SJCRH30 (cell line): ENCODE results near the gene NCAM2. TPM values are rescaled to one million over a fixed set of nuclear protein-coding genes. Genes with fewer than 3 reads are reported as not detected.

Source experiments
- DNase-seq, 2 experiments: peaks; one replicate each; pipeline ENCODE4 v3.0.0-alpha.2; 2015 to 2020
- H3K27ac ChIP-seq: fragments of 250-450 bp; sonication (Bioruptor Pico); 2 replicates; pipeline ENCODE4 v1.5.1; 2020; ENCODE audit warnings: mild to moderate bottlenecking, moderate library complexity
- H3K27me3 ChIP-seq: fragments of 250-450 bp; sonication (Bioruptor Pico); 2 replicates; pipeline ENCODE4 v1.5.1; 2020; ENCODE audit warnings: mild to moderate bottlenecking, moderate library complexity
- H3K36me3 ChIP-seq: fragments of 250-450 bp; sonication (Bioruptor Pico); 2 replicates; pipeline ENCODE4 v1.5.1; 2020; ENCODE audit warnings: mild to moderate bottlenecking, moderate library complexity
- H3K4me1 ChIP-seq: fragments of 250-450 bp; sonication (Bioruptor Pico); 2 replicates; pipeline ENCODE4 v1.5.1; 2020; ENCODE audit warnings: mild to moderate bottlenecking, moderate library complexity
- H3K4me3 ChIP-seq: fragments of 250-450 bp; sonication (Bioruptor Pico); 2 replicates; pipeline ENCODE4 v1.5.1; 2020; ENCODE audit warnings: mild to moderate bottlenecking, moderate library complexity
- H3K9me3 ChIP-seq: fragments of 250-450 bp; sonication (Bioruptor Pico); replicated peaks from 2 replicates; pipeline ENCODE4 v1.5.1; 2020; ENCODE audit warnings: mild to moderate bottlenecking, moderate library complexity
- total RNA-seq: library from RNA; depleted of rRNA; stranded (reverse); fragments of >200 nt; shearing (Covaris generic); gene quantifications from 2 replicates; pipeline ENCODE4 v1.2.3, GENCODE V29; 2014

NCAM2 gene
- total RNA-seq, 1 experiment from 2014 or later, result not detected

DNA sequence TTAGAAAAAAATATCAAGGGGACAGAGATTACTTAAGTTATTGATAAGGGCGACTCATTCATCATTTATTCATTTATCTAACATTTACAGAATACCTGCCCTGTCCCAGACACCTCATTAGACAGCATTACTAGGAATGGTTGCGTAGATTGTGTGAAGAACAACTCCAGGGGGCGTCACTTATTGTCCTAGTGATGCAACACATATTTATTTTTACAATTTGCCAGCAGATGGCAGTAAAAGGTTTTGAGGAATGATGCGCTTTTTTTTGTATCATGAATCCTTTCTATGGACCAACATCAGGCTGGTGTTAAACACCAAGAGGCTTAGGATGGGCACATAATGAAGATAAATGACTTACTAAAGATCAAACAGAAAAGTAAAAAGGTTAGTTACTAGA lies 5.5 kb downstream of the NCAM2 start:
- no peaks in the 10 kb centered on the region for H3K9me3 ChIP-seq
- H3K36me3 ChIP-seq, result no peaks in the 10 kb centered on the region
- H3K27ac ChIP-seq, result no peak overlapping the region
- H3K4me1 ChIP-seq, result no peaks in the 10 kb centered on the region
- DNase-seq, result peak; percentile 13 to 57
- H3K4me3 ChIP-seq, result no peak overlapping the region
- H3K27me3 ChIP-seq, result no peaks in the 10 kb centered on the region

GRCh38 chr21:21007606-21008005 lies 9.4 kb downstream of the NCAM2 start:
- DNase-seq, result no peak
- Histone ChIP-seq H3K36me3 (no peaks in the 10 kb centered on the region), H3K27me3 (0 out of 2 replicates have a peak, but pooled peaks cover 3% of the 10 kb centered on the region)

GRCh38 chr21:21010228-21010627 lies 12.0 kb downstream of the NCAM2 start:
- Histone ChIP-seq H3K27ac (no peak overlapping the region), H3K9me3 (no peaks in the 10 kb centered on the region), H3K36me3 (no peaks in the 10 kb centered on the region), H3K4me3 (no peak overlapping the region), H3K4me1 (no peaks in the 10 kb centered on the region), H3K27me3 (0 out of 2 replicates have a peak, but pooled peaks cover 3% of the 10 kb centered on the region)
- DNase-seq, result no peak

More at GRCh38 chr21:21007606-21008005, 9.4 kb downstream of the NCAM2 start:
- Histone ChIP-seq H3K4me1 (no peaks in the 10 kb centered on the region), H3K9me3 (no peaks in the 10 kb centered on the region), H3K27ac (no peak overlapping the region), H3K4me3 (no peak overlapping the region)

- Histone ChIP-seq H3K27ac (no peak overlapping the region), H3K9me3 (no peaks in the 10 kb centered on the region), H3K36me3 (no peaks in the 10 kb centered on the region), H3K27me3 (0 out of 2 replicates have a peak, but pooled peaks cover 3% of the 10 kb centered on the region), H3K4me3 (no peak overlapping the region), H3K4me1 (no peaks in the 10 kb centered on the region)
- DNase-seq, result no peak
Observed at GRCh38 chr21:21010698-21011097, 12.5 kb downstream of the NCAM2 start.

DNA sequence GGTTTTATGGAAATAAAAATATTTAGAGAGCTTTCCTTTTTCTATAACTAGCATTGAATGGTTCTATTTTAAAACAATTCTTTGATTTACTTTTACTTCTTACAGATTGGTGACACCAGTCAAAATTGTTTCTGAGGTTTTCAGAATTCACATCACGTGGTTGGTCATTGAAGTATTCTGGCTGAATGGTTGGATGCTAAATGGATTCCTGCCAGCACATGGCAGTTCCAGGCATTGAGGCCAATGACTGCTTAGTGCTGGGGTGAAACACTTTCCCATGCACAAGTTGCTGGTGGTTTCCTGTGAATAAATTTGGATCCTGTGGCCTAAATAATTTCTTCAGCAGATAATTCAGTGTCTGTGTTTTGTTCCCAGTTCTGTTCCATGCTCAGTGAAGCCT lies 20.6 kb downstream of the NCAM2 start:
- H3K27ac ChIP-seq, result no peak overlapping the region

GRCh38 chr21:21019681-21020080 lies 21.5 kb downstream of the NCAM2 start:
- DNase-seq, result no peak
- H3K27ac ChIP-seq, result no peak overlapping the region
- no peaks in the 10 kb centered on the region for H3K36me3 ChIP-seq
- no peaks in the 10 kb centered on the region for H3K4me1 ChIP-seq
- H3K27me3 ChIP-seq, result no peaks in the 10 kb centered on the region
- H3K9me3 ChIP-seq, result no peaks in the 10 kb centered on the region
- no peak overlapping the region for H3K4me3 ChIP-seq

More for the DNA sequence above, 20.6 kb downstream of the NCAM2 start:
- Histone ChIP-seq H3K4me3 (no peak overlapping the region), H3K36me3 (no peaks in the 10 kb centered on the region), H3K27me3 (no peaks in the 10 kb centered on the region), H3K4me1 (no peaks in the 10 kb centered on the region), H3K9me3 (no peaks in the 10 kb centered on the region)
- no peak for DNase-seq

GRCh38 chr21:21025742-21026141 lies 27.5 kb downstream of the NCAM2 start:
- H3K27me3 ChIP-seq, result no peaks in the 10 kb centered on the region
- H3K9me3 ChIP-seq, result no peaks in the 10 kb centered on the region
- H3K4me3 ChIP-seq, result no peak overlapping the region
- H3K4me1 ChIP-seq, result 0 out of 2 replicates have a peak, but pooled peaks cover 5% of the 10 kb centered on the region
- H3K27ac ChIP-seq, result no peak overlapping the region
- no peaks in the 10 kb centered on the region for H3K36me3 ChIP-seq
- no peak for DNase-seq

DNA sequence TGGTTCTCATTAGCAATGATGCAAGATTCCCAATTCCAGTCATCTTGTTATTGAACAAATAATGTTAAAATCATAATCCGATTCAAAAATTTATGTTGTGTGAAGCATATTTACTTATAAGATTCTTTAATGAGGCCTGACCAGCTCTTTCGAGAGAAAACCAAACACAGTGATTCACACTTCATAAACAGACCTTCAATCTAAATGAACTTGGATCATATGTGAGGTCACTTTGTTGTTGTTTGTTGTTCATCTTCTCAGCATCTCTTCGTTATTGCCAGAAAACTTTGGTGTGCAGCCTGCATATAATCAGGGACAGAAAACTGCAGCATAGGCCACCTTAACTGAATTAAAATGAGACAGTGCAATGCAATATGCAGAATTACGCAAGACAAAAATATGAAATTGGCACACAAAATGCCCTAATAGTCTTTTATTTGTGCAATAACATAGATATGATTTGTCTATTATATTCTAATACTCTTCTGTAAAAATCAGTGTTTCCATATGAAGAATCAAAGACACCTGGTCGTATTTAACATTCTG lies 30.1 kb downstream of the NCAM2 start:
- H3K27me3 ChIP-seq, result no peaks in the 10 kb centered on the region
- no peak for DNase-seq
- no peaks in the 10 kb centered on the region for H3K9me3 ChIP-seq
- H3K36me3 ChIP-seq, result no peaks in the 10 kb centered on the region
- no peak overlapping the region for H3K4me3 ChIP-seq
- H3K4me1 ChIP-seq, result 0 out of 2 replicates have a peak, but pooled peaks cover 5% of the 10 kb centered on the region
- H3K27ac ChIP-seq, result no peak overlapping the region

- no peaks in the 10 kb centered on the region for H3K9me3 ChIP-seq
- no peaks in the 10 kb centered on the region for H3K36me3 ChIP-seq
- 0 out of 2 replicates have a peak, but pooled peaks cover 5% of the 10 kb centered on the region for H3K4me1 ChIP-seq
- DNase-seq, result peak; percentile 26 to 54
- no peaks in the 10 kb centered on the region for H3K27me3 ChIP-seq
- H3K4me3 ChIP-seq, result no peak overlapping the region
- H3K27ac ChIP-seq, result no peak overlapping the region
Observed at GRCh38 chr21:21029164-21029563, 31.0 kb downstream of the NCAM2 start.

DNA sequence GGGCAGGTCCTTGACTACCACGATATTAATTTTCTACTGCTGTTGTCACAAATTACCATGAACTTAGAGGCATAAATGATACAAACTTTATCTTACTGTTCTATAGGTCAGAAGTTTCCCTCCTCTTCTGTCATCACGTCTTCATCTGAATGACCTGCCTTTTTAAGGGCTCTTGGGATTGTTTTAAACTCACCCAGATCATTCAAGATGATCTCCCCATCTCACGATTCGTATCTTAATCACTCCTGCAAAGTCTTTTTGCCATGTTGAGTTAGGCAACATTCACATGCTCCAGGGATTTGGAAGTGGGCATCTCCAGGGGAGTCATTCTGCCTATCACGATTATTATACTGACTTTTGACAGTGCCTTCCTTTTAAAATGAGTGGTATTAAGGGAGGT lies 32.1 kb downstream of the NCAM2 start:
- Histone ChIP-seq H3K36me3 (no peaks in the 10 kb centered on the region), H3K4me1 (0 out of 2 replicates have a peak, but pooled peaks cover 5% of the 10 kb centered on the region), H3K27me3 (no peaks in the 10 kb centered on the region), H3K4me3 (no peak overlapping the region), H3K27ac (no peak overlapping the region), H3K9me3 (no peaks in the 10 kb centered on the region)
- DNase-seq, result no peak

DNA sequence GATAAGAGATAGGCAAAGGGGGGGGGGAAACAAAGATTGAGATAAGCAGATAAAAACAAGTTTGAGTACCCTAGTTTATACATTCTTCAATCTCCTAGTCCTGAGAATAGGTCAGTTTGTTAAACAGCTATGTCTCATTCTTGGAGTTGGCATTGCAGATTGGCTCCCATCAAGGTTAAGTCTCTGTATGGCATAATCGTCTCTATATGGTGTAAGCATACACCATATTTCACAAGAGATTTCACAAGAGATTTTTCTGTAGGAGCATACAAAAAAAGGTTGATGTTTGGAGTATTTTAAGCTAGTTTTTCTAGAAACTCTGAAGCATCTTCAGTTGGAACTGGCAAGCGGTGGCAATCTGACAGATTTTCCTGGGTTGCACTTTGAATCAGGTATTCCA lies 35.8 kb downstream of the NCAM2 start:
- Histone ChIP-seq H3K4me3 (no peak overlapping the region), H3K4me1 (0 out of 2 replicates have a peak, but pooled peaks cover 2% of the 10 kb centered on the region), H3K9me3 (no peaks in the 10 kb centered on the region), H3K36me3 (no peaks in the 10 kb centered on the region), H3K27me3 (no peaks in the 10 kb centered on the region), H3K27ac (no peak overlapping the region)
- DNase-seq, result no peak

DNA sequence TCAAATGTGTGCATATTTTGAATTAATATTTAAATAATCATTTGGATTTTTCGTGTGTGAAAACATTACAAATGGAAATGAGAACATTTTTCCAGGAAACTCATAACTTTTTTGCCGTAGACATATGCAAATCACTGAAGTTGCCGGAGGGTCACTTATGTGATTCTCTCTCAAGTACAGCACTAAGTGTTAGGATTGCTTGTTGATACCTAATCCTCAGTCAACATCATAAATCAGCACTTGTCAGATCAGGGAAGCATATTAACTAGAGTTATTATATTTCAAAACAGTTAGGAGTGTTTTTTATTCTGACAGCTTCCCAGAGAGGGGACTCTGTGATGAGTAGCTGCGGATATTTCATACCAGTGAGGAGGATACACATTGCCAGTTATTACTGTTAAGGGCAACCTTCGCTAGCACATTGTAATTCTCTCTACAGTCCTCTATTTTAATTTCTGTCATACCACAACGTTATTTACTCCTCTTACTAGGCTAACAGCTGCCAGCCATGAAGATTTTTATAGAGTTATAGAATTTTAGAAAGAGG lies 41.5 kb downstream of the NCAM2 start:
- H3K27ac ChIP-seq, result no peak overlapping the region
- 0 out of 2 replicates have a peak, but pooled peaks cover 2% of the 10 kb centered on the region for H3K4me1 ChIP-seq
- DNase-seq, result no peak
- no peaks in the 10 kb centered on the region for H3K36me3 ChIP-seq
- H3K9me3 ChIP-seq, result no peaks in the 10 kb centered on the region
- H3K4me3 ChIP-seq, result no peak overlapping the region
- H3K27me3 ChIP-seq, result no peaks in the 10 kb centered on the region

- no peak for DNase-seq
- no peaks in the 10 kb centered on the region for H3K27me3 ChIP-seq
- no peak overlapping the region for H3K4me3 ChIP-seq
- H3K27ac ChIP-seq, result no peak overlapping the region
- H3K4me1 ChIP-seq, result 0 out of 2 replicates have a peak, but pooled peaks cover 2% of the 10 kb centered on the region
- H3K36me3 ChIP-seq, result no peaks in the 10 kb centered on the region
- no peaks in the 10 kb centered on the region for H3K9me3 ChIP-seq
Observed at GRCh38 chr21:21045518-21045917, 47.3 kb downstream of the NCAM2 start.

- Histone ChIP-seq H3K27me3 (no peaks in the 10 kb centered on the region), H3K4me1 (0 out of 2 replicates have a peak, but pooled peaks cover 2% of the 10 kb centered on the region), H3K36me3 (no peaks in the 10 kb centered on the region), H3K9me3 (no peaks in the 10 kb centered on the region), H3K4me3 (no peak overlapping the region), H3K27ac (no peak overlapping the region)
- DNase-seq, result no peak
Observed at GRCh38 chr21:21046063-21046462, 47.9 kb downstream of the NCAM2 start.

- no peak for DNase-seq
- Histone ChIP-seq H3K27ac (no peak overlapping the region), H3K4me3 (no peak overlapping the region), H3K4me1 (no peaks in the 10 kb centered on the region), H3K27me3 (no peaks in the 10 kb centered on the region), H3K36me3 (no peaks in the 10 kb centered on the region), H3K9me3 (no peaks in the 10 kb centered on the region)
Observed at GRCh38 chr21:21051109-21052055, 53.2 kb downstream of the NCAM2 start.
